ENCODE measurements around the gene MED31. TPM values are rescaled to one million over a fixed set of nuclear protein-coding genes. Genes with fewer than 3 reads are reported as not detected.
A peak's percentile ranks its signal among the peaks of the same experiment; 100 is the strongest.

Gene MED31
- polyA plus RNA-seq, 2 donors: 18.1 to 34.6 TPM

- H3K27me3 ChIP-seq (ENCODE audit: control insufficient read depth in 1 of 2, insufficient read depth in 2 of 2, low read length in 2 of 2): no peaks in the 10 kb centered on the region
- H3K9me3 ChIP-seq (ENCODE audit: control insufficient read depth in 2 of 2, insufficient read depth in 1 of 2, low read depth in 1 of 2, low read length in 1 of 2): no peaks in the 10 kb centered on the region
- no peak overlapping the region for H3K4me3 ChIP-seq (ENCODE audit: low read depth in 1 of 2, low read length in 2 of 2)
- peaks cover 0 to 5% of the 10 kb centered on the region in 2 donors for H3K36me3 ChIP-seq (ENCODE audit: control insufficient read depth in 2 of 2, insufficient read depth in 2 of 2, low read length in 1 of 2)
- H3K4me1 ChIP-seq (ENCODE audit: control insufficient read depth in 2 of 2, insufficient read depth in 2 of 2, low read length in 1 of 2): peaks cover 0 to 5% of the 10 kb centered on the region in 2 donors
- H3K27ac ChIP-seq (ENCODE audit: low read depth in 2 of 2, low read length in 1 of 2): no peak overlapping the region
These were observed 3.2 kb downstream of the MED31 start for GRCh38 chr17:6648181-6648580.

GRCh38 chr17:6643451-6644125, 7.8 kb downstream of the MED31 start:
- Histone ChIP-seq H3K4me3 (ENCODE audit: low read depth in 1 of 2, low read length in 2 of 2) (no peak overlapping the region), H3K9me3 (ENCODE audit: control insufficient read depth in 2 of 2, insufficient read depth in 1 of 2, low read depth in 1 of 2, low read length in 1 of 2) (no peaks in the 10 kb centered on the region), H3K36me3 (ENCODE audit: control insufficient read depth in 2 of 2, insufficient read depth in 2 of 2, low read length in 1 of 2) (peaks cover 0 to 5% of the 10 kb centered on the region in 2 donors), H3K27me3 (ENCODE audit: control insufficient read depth in 1 of 2, insufficient read depth in 2 of 2, low read length in 2 of 2) (no peaks in the 10 kb centered on the region), H3K4me1 (ENCODE audit: control insufficient read depth in 2 of 2, insufficient read depth in 2 of 2, low read length in 1 of 2) (peaks cover 9% of the 10 kb centered on the region in 2 donors), H3K27ac (ENCODE audit: low read depth in 2 of 2, low read length in 1 of 2) (peak overlapping the region; percentile 20 to 47)
- 60 to 78% methylated on average over 5 of the region's 5 CpGs for WGBS, 2 donors

- H3K27me3 ChIP-seq (ENCODE audit: control insufficient read depth in 1 of 2, insufficient read depth in 2 of 2, low read length in 2 of 2): no peaks in the 10 kb centered on the region
- peaks cover 0 to 2% of the 10 kb centered on the region in 2 donors for H3K36me3 ChIP-seq (ENCODE audit: control insufficient read depth in 2 of 2, insufficient read depth in 2 of 2, low read length in 1 of 2)
- H3K27ac ChIP-seq (ENCODE audit: low read depth in 2 of 2, low read length in 1 of 2): no peak overlapping the region
- H3K4me1 ChIP-seq (ENCODE audit: control insufficient read depth in 2 of 2, insufficient read depth in 2 of 2, low read length in 1 of 2): peaks cover 11 to 16% of the 10 kb centered on the region in 2 donors
- 34 to 44% methylated on average over 2 of the region's 2 CpGs for WGBS, 2 donors
- H3K9me3 ChIP-seq (ENCODE audit: control insufficient read depth in 2 of 2, insufficient read depth in 1 of 2, low read depth in 1 of 2, low read length in 1 of 2): no peaks in the 10 kb centered on the region
- peak overlapping the region in 1 of 2 donors; percentile 97 for H3K4me3 ChIP-seq (ENCODE audit: low read depth in 1 of 2, low read length in 2 of 2)
These were observed 8.8 kb downstream of the MED31 start for GRCh38 chr17:6642592-6642991.

GRCh38 chr17:6641247-6641863, 10.1 kb downstream of the MED31 start:
- WGBS, 2 donors: 2 to 3% methylated on average over 20 of the region's 20 CpGs
- H3K36me3 ChIP-seq (ENCODE audit: control insufficient read depth in 2 of 2, insufficient read depth in 2 of 2, low read length in 1 of 2): peaks cover under 1 to 2% of the 10 kb centered on the region in 2 donors
- H3K4me3 ChIP-seq (ENCODE audit: low read depth in 1 of 2, low read length in 2 of 2): peak overlapping the region; percentile 92 to 97
- no peaks in the 10 kb centered on the region for H3K27me3 ChIP-seq (ENCODE audit: control insufficient read depth in 1 of 2, insufficient read depth in 2 of 2, low read length in 2 of 2)
- H3K27ac ChIP-seq (ENCODE audit: low read depth in 2 of 2, low read length in 1 of 2): peak overlapping the region; percentile 87 to 95
- peaks cover 11 to 16% of the 10 kb centered on the region in 2 donors for H3K4me1 ChIP-seq (ENCODE audit: control insufficient read depth in 2 of 2, insufficient read depth in 2 of 2, low read length in 1 of 2)
- H3K9me3 ChIP-seq (ENCODE audit: control insufficient read depth in 2 of 2, insufficient read depth in 1 of 2, low read depth in 1 of 2, low read length in 1 of 2): no peaks in the 10 kb centered on the region

- WGBS, 2 donors: 0% methylated on average over 52 of the region's 52 CpGs
- no peaks in the 10 kb centered on the region for H3K9me3 ChIP-seq (ENCODE audit: control insufficient read depth in 2 of 2, insufficient read depth in 1 of 2, low read depth in 1 of 2, low read length in 1 of 2)
- H3K27me3 ChIP-seq (ENCODE audit: control insufficient read depth in 1 of 2, insufficient read depth in 2 of 2, low read length in 2 of 2): no peaks in the 10 kb centered on the region
- H3K4me3 ChIP-seq (ENCODE audit: low read depth in 1 of 2, low read length in 2 of 2): peak within 1 kb of the TSS; percentile 92 to 97
- H3K4me1 ChIP-seq (ENCODE audit: control insufficient read depth in 2 of 2, insufficient read depth in 2 of 2, low read length in 1 of 2): peaks cover 11 to 16% of the 10 kb centered on the region in 2 donors
- H3K27ac ChIP-seq (ENCODE audit: low read depth in 2 of 2, low read length in 1 of 2): peak within 1 kb of the TSS; percentile 87 to 95
- peaks cover 2 to 3% of the 10 kb centered on the region in 2 donors for H3K36me3 ChIP-seq (ENCODE audit: control insufficient read depth in 2 of 2, insufficient read depth in 2 of 2, low read length in 1 of 2)
These were observed 10.7 kb downstream of the MED31 start, which contains the start of the genes KIAA0753 and TXNDC17 for GRCh38 chr17:6640536-6641246. Gene KIAA0753, minus strand, starts transcription at chr17:6640711. Its CDS starts 5,608 bp downstream, at chr17:6635103. Gene TXNDC17, plus strand, starts transcription at chr17:6641060. Its CDS starts 23 bp downstream, at chr17:6641083.

GRCh38 chr17:6639586-6640535, 11.5 kb downstream of the MED31 start:
- H3K27ac ChIP-seq (ENCODE audit: low read depth in 2 of 2, low read length in 1 of 2): peak overlapping the region; percentile 87 to 95
- no peaks in the 10 kb centered on the region for H3K27me3 ChIP-seq (ENCODE audit: control insufficient read depth in 1 of 2, insufficient read depth in 2 of 2, low read length in 2 of 2)
- WGBS, 2 donors: 1% methylated on average over 67 of the region's 67 CpGs
- peaks cover 2 to 3% of the 10 kb centered on the region in 2 donors for H3K36me3 ChIP-seq (ENCODE audit: control insufficient read depth in 2 of 2, insufficient read depth in 2 of 2, low read length in 1 of 2)
- H3K9me3 ChIP-seq (ENCODE audit: control insufficient read depth in 2 of 2, insufficient read depth in 1 of 2, low read depth in 1 of 2, low read length in 1 of 2): no peaks in the 10 kb centered on the region
- peak overlapping the region; percentile 92 to 97 for H3K4me3 ChIP-seq (ENCODE audit: low read depth in 1 of 2, low read length in 2 of 2)
- peaks cover 11 to 16% of the 10 kb centered on the region in 2 donors for H3K4me1 ChIP-seq (ENCODE audit: control insufficient read depth in 2 of 2, insufficient read depth in 2 of 2, low read length in 1 of 2)

- H3K4me3 ChIP-seq (ENCODE audit: low read depth in 1 of 2, low read length in 2 of 2): peak overlapping the region; percentile 92 to 97
- no peaks in the 10 kb centered on the region for H3K9me3 ChIP-seq (ENCODE audit: control insufficient read depth in 2 of 2, insufficient read depth in 1 of 2, low read depth in 1 of 2, low read length in 1 of 2)
- H3K36me3 ChIP-seq (ENCODE audit: control insufficient read depth in 2 of 2, insufficient read depth in 2 of 2, low read length in 1 of 2): peaks cover 0 to 3% of the 10 kb centered on the region in 2 donors
- 28 to 34% methylated on average over 13 to 15 of the region's 15 CpGs for WGBS, 2 donors
- peak overlapping the region in 1 of 2 donors; percentile 3 for H3K27ac ChIP-seq (ENCODE audit: low read depth in 2 of 2, low read length in 1 of 2)
- peaks cover 11 to 16% of the 10 kb centered on the region in 2 donors for H3K4me1 ChIP-seq (ENCODE audit: control insufficient read depth in 2 of 2, insufficient read depth in 2 of 2, low read length in 1 of 2)
- H3K27me3 ChIP-seq (ENCODE audit: control insufficient read depth in 1 of 2, insufficient read depth in 2 of 2, low read length in 2 of 2): no peaks in the 10 kb centered on the region
These were observed 12.3 kb downstream of the MED31 start for GRCh38 chr17:6639014-6639585.

GRCh38 chr17:6638046-6638908, 13.1 kb downstream of the MED31 start:
- H3K4me1 ChIP-seq (ENCODE audit: control insufficient read depth in 2 of 2, insufficient read depth in 2 of 2, low read length in 1 of 2): peaks cover 11 to 16% of the 10 kb centered on the region in 2 donors
- H3K9me3 ChIP-seq (ENCODE audit: control insufficient read depth in 2 of 2, insufficient read depth in 1 of 2, low read depth in 1 of 2, low read length in 1 of 2): no peaks in the 10 kb centered on the region
- no peaks in the 10 kb centered on the region for H3K27me3 ChIP-seq (ENCODE audit: control insufficient read depth in 1 of 2, insufficient read depth in 2 of 2, low read length in 2 of 2)
- peaks cover 0 to 3% of the 10 kb centered on the region in 2 donors for H3K36me3 ChIP-seq (ENCODE audit: control insufficient read depth in 2 of 2, insufficient read depth in 2 of 2, low read length in 1 of 2)
- WGBS, 2 donors: 72 to 74% methylated on average over 24 of the region's 24 CpGs
- H3K27ac ChIP-seq (ENCODE audit: low read depth in 2 of 2, low read length in 1 of 2): no peak overlapping the region
- no peak overlapping the region for H3K4me3 ChIP-seq (ENCODE audit: low read depth in 1 of 2, low read length in 2 of 2)

Data from esophagus (tissue), 2 donors.